GM21423 (cell line): ENCODE results near the gene UNCX.

ENCODE experiments used
- ATAC-seq: cut with Tn5 transposase; IDR thresholded peaks from one replicate; pipeline ENCODE4 v1.9.1; 2021; ENCODE audit warnings: mild to moderate bottlenecking, moderate library complexity; ENCODE audit not compliant: unreplicated experiment

The UNCX gene

GRCh38 chr7:1242606-1243289 is 10.1 kb downstream of the UNCX start:
- no peak for ATAC-seq

GRCh38 chr7:1243290-1243963 is 10.8 kb downstream of the UNCX start:
- no peak for ATAC-seq

- no peak for ATAC-seq
Observed at GRCh38 chr7:1243964-1244416, 11.3 kb downstream of the UNCX start.

- no peak for ATAC-seq
Observed at GRCh38 chr7:1244700-1245523, 12.2 kb downstream of the UNCX start.

GRCh38 chr7:1245524-1246050 is 12.9 kb downstream of the UNCX start:
- ATAC-seq: no peak

- no peak for ATAC-seq
Observed at GRCh38 chr7:1246160-1246870, 13.6 kb downstream of the UNCX start.

GRCh38 chr7:1246871-1247526 is 14.3 kb downstream of the UNCX start:
- no peak for ATAC-seq

GRCh38 chr7:1247527-1248041 is 14.9 kb downstream of the UNCX start:
- ATAC-seq: no peak

GRCh38 chr7:1248143-1248915 is 15.7 kb downstream of the UNCX start:
- no peak for ATAC-seq

GRCh38 chr7:1248916-1249581 is 16.4 kb downstream of the UNCX start:
- no peak for ATAC-seq

GRCh38 chr7:1249731-1250130 is 17.1 kb downstream of the UNCX start:
- no peak for ATAC-seq

- no peak for ATAC-seq
Observed at GRCh38 chr7:1250901-1251300, 18.2 kb downstream of the UNCX start.

GRCh38 chr7:1251796-1252539 is 19.3 kb downstream of the UNCX start:
- no peak for ATAC-seq

- no peak for ATAC-seq
Observed at GRCh38 chr7:1252540-1253090, 19.9 kb downstream of the UNCX start.

GRCh38 chr7:1253681-1254181 is 21.1 kb downstream of the UNCX start:
- ATAC-seq: no peak

GRCh38 chr7:1254281-1255079 is 21.8 kb downstream of the UNCX start:
- ATAC-seq: no peak
